RWPE2 (cell line): ENCODE data around the gene NR6A1.

Experiments
- ATAC-seq: fragments of 200-7000 bp; cut with Tn5 transposase; 3 replicates; pipeline ENCODE4 v1.9.1; 2021; ENCODE audit warnings: low read depth
- DNase-seq: peaks from one replicate; pipeline ENCODE4 v3.0.0-alpha.2; 2020; ENCODE audit warnings: low spot score
- H3K27ac ChIP-seq: fragments of 450-650 bp; 2 replicates; pipeline ENCODE4 v1.5.1; 2017; ENCODE audit warnings: mild to moderate bottlenecking; ENCODE audit not compliant: poor library complexity, severe bottlenecking
- H3K27me3 ChIP-seq: fragments of 250-450 bp; sonication (Bioruptor Pico); 2 replicates; pipeline ENCODE4 v1.5.1; 2021; ENCODE audit warnings: mild to moderate bottlenecking, moderate library complexity; ENCODE audit not compliant: insufficient read depth, poor library complexity, severe bottlenecking
- H3K36me3 ChIP-seq: fragments of 250-450 bp; sonication (Bioruptor Pico); 2 replicates; pipeline ENCODE4 v1.5.1; 2020; ENCODE audit warnings: low read depth, mild to moderate bottlenecking, moderate library complexity
- H3K4me1 ChIP-seq: fragments of 250-450 bp; sonication (Bioruptor Pico); 2 replicates; pipeline ENCODE4 v1.5.1; 2021; ENCODE audit warnings: mild to moderate bottlenecking, moderate library complexity; ENCODE audit not compliant: insufficient read depth, poor library complexity, severe bottlenecking
- H3K4me3 ChIP-seq: fragments of 250-450 bp; sonication (Bioruptor Pico); 2 replicates; pipeline ENCODE4 v1.5.1; 2021; ENCODE audit warnings: mild to moderate bottlenecking, moderate library complexity; ENCODE audit not compliant: severe bottlenecking
- H3K9me3 ChIP-seq: fragments of 250-450 bp; sonication (Bioruptor Pico); 2 replicates; pipeline ENCODE4 v1.5.1; 2021; ENCODE audit warnings: mild to moderate bottlenecking, moderate library complexity; ENCODE audit not compliant: severe bottlenecking
- TF ChIP-seq, protein P1 (sequence below): fragments of 450-650 bp; IDR thresholded peaks from one replicate; pipeline ENCODE4 v1.5.1; 2017; ENCODE audit warnings: mild to moderate bottlenecking, moderate library complexity; ENCODE audit not compliant: poor library complexity, severe bottlenecking

Gene NR6A1

DNA sequence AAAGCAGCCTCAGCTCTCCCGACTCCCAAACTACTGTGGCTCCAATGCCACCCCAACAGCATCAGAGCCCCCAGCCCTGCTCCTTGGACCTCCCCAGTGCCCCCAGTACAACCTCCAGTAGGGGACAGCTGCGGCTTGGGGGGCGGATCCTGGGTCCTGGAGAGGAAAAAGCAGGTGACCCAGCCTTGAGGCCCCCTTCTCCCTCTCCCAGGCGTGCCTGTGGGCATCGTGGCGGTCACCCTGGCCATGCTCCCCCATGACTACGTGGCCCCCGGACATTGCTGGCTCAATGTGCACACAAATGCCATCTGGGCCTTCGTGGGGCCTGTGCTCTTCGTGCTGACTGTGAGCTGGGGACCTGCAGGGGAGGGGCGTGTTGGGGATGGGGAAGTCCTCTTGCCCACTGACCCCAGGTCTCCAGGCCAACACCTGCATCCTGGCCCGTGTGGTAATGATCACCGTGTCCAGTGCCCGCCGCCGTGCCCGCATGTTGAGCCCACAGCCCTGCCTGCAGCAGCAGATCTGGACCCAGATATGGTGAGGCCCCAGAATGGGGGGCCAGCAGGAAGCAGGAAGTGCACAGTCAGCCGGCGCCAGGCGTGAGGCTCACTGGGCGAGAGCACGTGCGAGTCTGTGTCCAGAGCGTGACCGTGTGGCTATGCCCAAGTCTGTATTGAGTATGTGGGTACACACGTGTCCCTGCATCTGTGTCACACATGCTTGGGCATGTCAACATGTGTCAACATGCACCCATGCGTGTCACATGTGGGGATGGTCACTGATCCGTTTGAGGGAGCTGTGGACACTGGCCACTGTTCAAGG lies 301.9 kb downstream of the NR6A1 start:
- H3K4me1 ChIP-seq = no peaks in the 10 kb centered on the region
- TF ChIP-seq, protein P1, sequence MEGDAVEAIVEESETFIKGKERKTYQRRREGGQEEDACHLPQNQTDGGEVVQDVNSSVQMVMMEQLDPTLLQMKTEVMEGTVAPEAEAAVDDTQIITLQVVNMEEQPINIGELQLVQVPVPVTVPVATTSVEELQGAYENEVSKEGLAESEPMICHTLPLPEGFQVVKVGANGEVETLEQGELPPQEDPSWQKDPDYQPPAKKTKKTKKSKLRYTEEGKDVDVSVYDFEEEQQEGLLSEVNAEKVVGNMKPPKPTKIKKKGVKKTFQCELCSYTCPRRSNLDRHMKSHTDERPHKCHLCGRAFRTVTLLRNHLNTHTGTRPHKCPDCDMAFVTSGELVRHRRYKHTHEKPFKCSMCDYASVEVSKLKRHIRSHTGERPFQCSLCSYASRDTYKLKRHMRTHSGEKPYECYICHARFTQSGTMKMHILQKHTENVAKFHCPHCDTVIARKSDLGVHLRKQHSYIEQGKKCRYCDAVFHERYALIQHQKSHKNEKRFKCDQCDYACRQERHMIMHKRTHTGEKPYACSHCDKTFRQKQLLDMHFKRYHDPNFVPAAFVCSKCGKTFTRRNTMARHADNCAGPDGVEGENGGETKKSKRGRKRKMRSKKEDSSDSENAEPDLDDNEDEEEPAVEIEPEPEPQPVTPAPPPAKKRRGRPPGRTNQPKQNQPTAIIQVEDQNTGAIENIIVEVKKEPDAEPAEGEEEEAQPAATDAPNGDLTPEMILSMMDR = no peak
- H3K27ac ChIP-seq = no peak overlapping the region
- no peaks in the 10 kb centered on the region for H3K9me3 ChIP-seq
- no peaks in the 10 kb centered on the region for H3K27me3 ChIP-seq
- DNase-seq (no peak), ATAC-seq (no peak)
- no peaks in the 10 kb centered on the region for H3K36me3 ChIP-seq
- no peak overlapping the region for H3K4me3 ChIP-seq

DNA sequence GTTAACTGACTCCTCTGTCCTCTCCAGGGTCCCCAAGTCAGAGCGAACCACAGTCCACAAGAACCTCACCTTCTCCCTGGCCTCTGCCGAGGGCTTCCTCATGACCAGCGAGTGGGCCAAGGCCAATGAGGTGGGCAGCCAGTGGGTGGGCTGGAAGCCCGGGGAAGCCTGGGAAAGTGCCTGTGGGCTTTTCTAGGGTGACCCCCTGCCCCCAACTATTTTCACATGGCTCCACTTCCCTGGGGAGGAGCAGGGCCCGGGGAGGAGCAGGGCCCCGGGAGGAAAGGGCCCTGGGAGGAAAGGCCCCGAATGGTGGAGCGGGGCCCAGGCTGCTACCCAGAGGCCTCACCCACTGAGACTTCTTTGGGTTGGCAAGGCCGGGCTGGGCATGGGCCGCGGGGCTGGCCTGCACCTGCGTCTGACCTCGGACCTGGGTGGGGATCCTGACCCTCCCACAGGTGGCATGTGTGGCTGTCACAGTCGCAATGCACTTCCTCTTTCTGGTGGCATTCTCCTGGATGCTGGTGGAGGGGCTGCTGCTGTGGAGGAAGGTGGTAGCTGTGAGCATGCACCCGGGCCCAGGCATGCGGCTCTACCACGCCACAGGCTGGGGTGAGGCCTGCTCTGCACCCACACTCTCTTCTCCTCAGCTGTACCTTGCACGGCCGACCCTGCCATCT lies 302.9 kb downstream of the NR6A1 start:
- H3K9me3 ChIP-seq = no peaks in the 10 kb centered on the region

DNA sequence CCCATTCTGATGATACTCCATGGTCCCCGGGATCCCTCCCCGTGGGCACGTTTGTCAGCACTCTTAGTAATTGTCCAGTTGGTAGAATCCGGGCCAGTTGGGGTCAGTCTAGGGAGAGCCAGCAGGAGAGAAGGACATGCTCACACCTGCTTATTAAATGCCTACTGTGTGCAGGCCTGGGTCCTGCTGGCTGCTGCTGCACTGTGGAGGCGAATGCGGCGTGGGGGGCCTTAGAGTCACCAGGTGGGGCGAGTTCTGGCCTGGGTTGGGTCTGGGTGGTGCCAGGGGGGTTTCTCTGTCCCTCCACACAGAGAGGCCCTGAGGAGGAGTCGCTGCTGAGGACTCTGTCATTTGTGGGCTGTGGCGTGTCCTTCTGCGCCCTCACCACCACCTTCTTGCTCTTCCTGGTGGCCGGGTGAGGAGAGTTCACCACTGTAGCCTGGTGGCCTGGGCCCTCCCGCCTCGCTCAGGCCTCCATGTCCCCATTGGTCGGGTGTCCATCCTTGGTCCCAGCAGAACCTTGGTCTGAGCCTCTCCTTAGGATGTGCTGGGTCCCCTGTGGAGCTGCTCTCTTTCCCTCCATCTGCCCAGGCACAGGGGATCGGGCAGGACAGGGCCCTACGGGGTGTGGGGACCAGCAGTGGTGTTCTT lies 303.6 kb downstream of the NR6A1 start:
- no peaks in the 10 kb centered on the region for H3K27me3 ChIP-seq
- no peak; the same call in 2 of the 3 replicates for ATAC-seq
- peak; percentile 34 for DNase-seq
- H3K36me3 ChIP-seq = no peaks in the 10 kb centered on the region
- no peaks in the 10 kb centered on the region for H3K4me1 ChIP-seq
- H3K9me3 ChIP-seq = no peaks in the 10 kb centered on the region
- no peak overlapping the region for H3K4me3 ChIP-seq
- TF ChIP-seq, protein P1 = no peak
- H3K27ac ChIP-seq = no peak overlapping the region

More for the DNA sequence above, 302.9 kb downstream of the NR6A1 start:
- TF ChIP-seq, protein P1 = no peak
- H3K4me1 ChIP-seq = no peaks in the 10 kb centered on the region
- no peak overlapping the region for H3K27ac ChIP-seq
- ATAC-seq (no peak), DNase-seq (peak; percentile 24)
- no peaks in the 10 kb centered on the region for H3K27me3 ChIP-seq
- no peaks in the 10 kb centered on the region for H3K36me3 ChIP-seq
- H3K4me3 ChIP-seq = no peak overlapping the region
